CD14-positive monocyte (primary cell): ENCODE data around the gene TMPRSS2. TPM values are rescaled to one million over a fixed set of nuclear protein-coding genes. Genes with fewer than 3 reads are reported as not detected.
A peak's percentile ranks its signal among the peaks of the same experiment; 100 is the strongest.

Source experiments
- DNase-seq, 3 donors: peaks; one replicate each; pipeline ENCODE4 v3.0.0-alpha.2; 2011 to 2022
- H2AFZ ChIP-seq: 2 replicates; pipeline ENCODE4 v1.6.0; 2012; ENCODE audit warnings: mild to moderate bottlenecking, low read depth, low read length, inconsistent platforms; ENCODE audit not compliant: insufficient read depth, poor library complexity, severe bottlenecking
- H3K27ac ChIP-seq, 2 donors: 1 replicate in 1 of 2; 2 replicates in 1 of 2; pipeline ENCODE4 v1.5.1; 2012 to 2013; ENCODE audit warnings: low read length in 2 of 2, control low read depth in 1 of 2, inconsistent platforms in 1 of 2, low read depth in 1 of 2, mild to moderate bottlenecking in 1 of 2
- H3K27me3 ChIP-seq, 2 donors: one replicate each; pipeline versions ENCODE4 v1.6.0 to v1.6.1; 2011 to 2013; ENCODE audit warnings: low read length in 2 of 2; ENCODE audit not compliant: control insufficient read depth in 2 of 2, insufficient read depth in 2 of 2
- H3K36me3 ChIP-seq, 2 donors: replicated peaks in 1 of 2; 1 replicate in 1 of 2; 2 replicates in 1 of 2; pipeline versions ENCODE4 v1.5.1 to v1.6.1; 2012 to 2013; ENCODE audit warnings: low read length in 2 of 2, control low read depth in 1 of 2, inconsistent platforms in 1 of 2, mild to moderate bottlenecking in 1 of 2; ENCODE audit not compliant: insufficient read depth in 2 of 2, control insufficient read depth in 1 of 2
- H3K4me1 ChIP-seq, 2 donors: 1 replicate in 1 of 2; 2 replicates in 1 of 2; pipeline versions ENCODE4 v1.5.1 to v1.6.1; 2012 to 2013; ENCODE audit warnings: low read length in 2 of 2, control low read depth in 1 of 2, inconsistent platforms in 1 of 2, mild to moderate bottlenecking in 1 of 2, moderate library complexity in 1 of 2; ENCODE audit not compliant: insufficient read depth in 2 of 2, control insufficient read depth in 1 of 2
- H3K4me2 ChIP-seq: replicated peaks from 2 replicates; pipeline ENCODE3; 2012; ENCODE audit warnings: low read length, moderate library complexity, mild to moderate bottlenecking; ENCODE audit not compliant: poor library complexity, severe bottlenecking; ENCODE audit errors: extremely low read depth
- H3K4me3 ChIP-seq, 3 experiments: fragments of 200-600 bp in 1 of 3; sonication (generic) in 1 of 3; replicated peaks in 1 of 3; 1 replicate in 2 of 3; 2 replicates in 1 of 3; pipeline ENCODE4 v1.5.1; 2011 to 2013; ENCODE audit warnings: low read length in 3 of 3, mild to moderate bottlenecking in 3 of 3, control low read depth in 2 of 3, low read depth in 2 of 3, inconsistent platforms in 1 of 3, moderate library complexity in 1 of 3
- H3K79me2 ChIP-seq: 2 replicates; pipeline ENCODE4 v1.6.0; 2012; ENCODE audit warnings: mild to moderate bottlenecking, control low read depth, inconsistent platforms, low read length, moderate library complexity; ENCODE audit not compliant: insufficient read depth
- H3K9ac ChIP-seq: 2 replicates; pipeline ENCODE4 v1.6.0; 2017; ENCODE audit warnings: low read length, mild to moderate bottlenecking; ENCODE audit not compliant: insufficient read depth, poor library complexity, severe bottlenecking
- H3K9me3 ChIP-seq, 2 donors: replicated peaks in 1 of 2; 1 replicate in 1 of 2; 2 replicates in 1 of 2; pipeline versions ENCODE4 v1.5.1 to v1.6.1; 2012 to 2013; ENCODE audit warnings: low read length in 2 of 2, control low read depth in 1 of 2; ENCODE audit not compliant: control insufficient read depth in 1 of 2, insufficient read depth in 1 of 2
- H4K20me1 ChIP-seq: 2 replicates; pipeline ENCODE4 v1.6.0; 2012; ENCODE audit warnings: mild to moderate bottlenecking, low read length, control low read depth, moderate library complexity; ENCODE audit not compliant: insufficient read depth
- H3K27ac Mint-ChIP-seq, 7 donors: one replicate each; pipeline ENCODE4 v1.8.0; 2020; ENCODE audit warnings: mild to moderate bottlenecking in 7 of 7, mixed read lengths in 7 of 7, moderate library complexity in 6 of 7, inconsistent platforms in 2 of 7
- H3K27me3 Mint-ChIP-seq, 3 donors: one replicate each; pipeline ENCODE4 v1.8.0; 2021 to 2022; ENCODE audit warnings: low read depth in 3 of 3, mild to moderate bottlenecking in 3 of 3, mixed read lengths in 3 of 3, moderate library complexity in 3 of 3, inconsistent platforms in 1 of 3
- H3K36me3 Mint-ChIP-seq, 2 donors: one replicate each; pipeline ENCODE4 v1.8.0; 2020; ENCODE audit warnings: mixed read lengths in 2 of 2, inconsistent platforms in 1 of 2, mild to moderate bottlenecking in 1 of 2
- H3K4me1 Mint-ChIP-seq: one replicate; pipeline ENCODE4 v1.8.0; 2020; ENCODE audit warnings: mild to moderate bottlenecking, mixed read lengths
- H3K4me3 Mint-ChIP-seq, 2 donors: one replicate each; pipeline ENCODE4 v1.8.0; 2020; ENCODE audit warnings: mild to moderate bottlenecking in 2 of 2, mixed read lengths in 2 of 2, moderate library complexity in 1 of 2
- H3K9me3 Mint-ChIP-seq, 7 donors: one replicate each; pipeline ENCODE4 v1.8.0; 2020 to 2022; ENCODE audit warnings: mixed read lengths in 7 of 7, mild to moderate bottlenecking in 6 of 7, moderate library complexity in 6 of 7, inconsistent platforms in 2 of 7
- WGBS: methylation state at CpG from one replicate; pipeline ENCODE4 v1.1.5; 2013; ENCODE audit warnings: missing lambda C conversion rate; ENCODE audit not compliant: insufficient coverage; 5-methylcytosine and 5-hydroxymethylcytosine counted together
- intact Hi-C, 2 donors: fragments of 100-400 bp; cut with micrococcal nuclease; formaldehyde crosslinking; loops; one replicate each; pipeline versions ENCODE4 v1.15.0 to v1.15.1; 2023
- polyA plus RNA-seq, 3 donors: library from polyadenylated mRNA; depleted of rRNA in 1 of 3; unstranded in 2 of 3; stranded (reverse) in 1 of 3; fragments of 300-500 nt in 2 of 3; fragments of >200 nt in 1 of 3; fragmentation: Illumina TruSeq in 2 of 3; gene quantifications; 1 replicate in 2 of 3; 2 replicates in 1 of 3; pipeline ENCODE4 v1.2.3, GENCODE V29; 2012 to 2021
- TF ChIP-seq, protein P1 (sequence below): fragments of 200-600 bp; IDR thresholded peaks from one replicate; pipeline ENCODE4 v1.8.0; 2022; ENCODE audit warnings: antibody characterized with exemption, mild to moderate bottlenecking

Gene TMPRSS2
- polyA plus RNA-seq, 3 donors: not detected

DNA sequence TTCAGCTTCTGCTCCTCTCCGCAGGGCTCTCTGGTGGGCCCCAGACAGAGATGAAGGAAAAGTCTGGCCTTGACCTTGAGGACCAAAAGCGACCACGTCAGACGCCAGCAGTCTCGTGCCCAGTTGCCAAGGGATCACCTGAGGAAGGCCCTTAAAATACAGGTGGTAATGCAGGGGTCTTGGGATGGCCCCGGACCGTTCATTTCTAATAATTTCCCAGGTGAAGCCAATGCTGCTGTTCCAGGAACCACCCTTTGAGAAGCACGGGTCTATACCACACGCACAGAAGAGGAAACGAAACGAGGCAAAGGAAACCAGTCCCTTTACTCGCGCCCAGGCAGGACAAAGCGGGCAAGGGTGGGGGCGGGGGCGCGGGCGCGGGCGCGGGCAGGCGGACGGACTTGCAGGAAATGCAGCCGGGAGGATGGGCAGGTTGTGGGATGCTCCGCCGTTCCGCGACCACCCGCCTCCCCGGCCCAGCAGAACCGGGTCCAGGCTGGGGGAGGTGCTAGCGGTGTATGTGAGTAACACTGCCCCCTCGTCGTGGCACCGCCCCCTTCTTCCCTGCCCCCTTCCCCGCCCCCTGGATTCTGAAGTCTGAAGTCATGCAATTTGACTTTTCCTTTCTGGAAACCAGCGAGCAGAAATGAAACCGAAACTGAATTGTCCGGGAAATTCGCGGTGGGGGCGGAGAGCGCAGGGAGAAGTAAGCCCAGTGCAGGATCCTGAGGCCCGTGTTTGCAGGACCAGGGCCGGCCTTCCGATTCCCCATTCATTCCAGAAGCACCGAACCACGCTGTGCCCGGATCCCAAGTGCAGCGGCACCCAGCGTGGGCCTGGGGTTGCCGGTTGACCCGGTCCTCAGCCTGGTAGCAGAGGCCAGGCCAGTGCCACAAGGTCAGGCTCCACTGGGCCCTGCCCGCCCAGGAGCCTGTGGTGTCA, 87.8 kb downstream of the TMPRSS2 start:
- peaks cover 0 to 5% (median 1%) of the 10 kb centered on the region in 3 donors for H3K27me3 Mint-ChIP-seq
- Histone ChIP-seq H3K27me3 (no peaks in the 10 kb centered on the region), H3K36me3 (no peaks in the 10 kb centered on the region), H3K9me3 (no peaks in the 10 kb centered on the region), H3K4me3 (peak overlapping the region; percentile 49 to 75 (median 61)), H3K4me1 (peaks cover 43 to 51% of the 10 kb centered on the region in 2 donors), H3K4me2 (peak overlapping the region; percentile 77), H3K27ac (peak overlapping the region; percentile 55 to 86), H4K20me1 (no peaks in the 10 kb centered on the region), H3K79me2 (no peaks in the 10 kb centered on the region), H3K9ac (peak overlapping the region; percentile 58), H2AFZ (peak overlapping the region; percentile 75)
- peak overlapping the region; percentile 79 to 90 for H3K4me3 Mint-ChIP-seq
- H3K36me3 Mint-ChIP-seq: peaks cover 3 to 7% of the 10 kb centered on the region in 2 donors
- H3K4me1 Mint-ChIP-seq: peaks cover 59% of the 10 kb centered on the region
- peaks cover 0 to 6% (median 4%) of the 10 kb centered on the region in 7 donors for H3K9me3 Mint-ChIP-seq
- WGBS: 8% methylated on average over 31 of the region's 54 CpGs
- DNase-seq: peak; percentile 70 to 80 (median 78)
- intact Hi-C loops: loop anchor here in 1 of 2 donors (2.0 kb wide), 1 partner anchor 57 kb away; the partner anchor contains the start of gene MX2
- H3K27ac Mint-ChIP-seq: peak overlapping the region; percentile 82 to 94 (median 90)
- TF ChIP-seq, protein P1, sequence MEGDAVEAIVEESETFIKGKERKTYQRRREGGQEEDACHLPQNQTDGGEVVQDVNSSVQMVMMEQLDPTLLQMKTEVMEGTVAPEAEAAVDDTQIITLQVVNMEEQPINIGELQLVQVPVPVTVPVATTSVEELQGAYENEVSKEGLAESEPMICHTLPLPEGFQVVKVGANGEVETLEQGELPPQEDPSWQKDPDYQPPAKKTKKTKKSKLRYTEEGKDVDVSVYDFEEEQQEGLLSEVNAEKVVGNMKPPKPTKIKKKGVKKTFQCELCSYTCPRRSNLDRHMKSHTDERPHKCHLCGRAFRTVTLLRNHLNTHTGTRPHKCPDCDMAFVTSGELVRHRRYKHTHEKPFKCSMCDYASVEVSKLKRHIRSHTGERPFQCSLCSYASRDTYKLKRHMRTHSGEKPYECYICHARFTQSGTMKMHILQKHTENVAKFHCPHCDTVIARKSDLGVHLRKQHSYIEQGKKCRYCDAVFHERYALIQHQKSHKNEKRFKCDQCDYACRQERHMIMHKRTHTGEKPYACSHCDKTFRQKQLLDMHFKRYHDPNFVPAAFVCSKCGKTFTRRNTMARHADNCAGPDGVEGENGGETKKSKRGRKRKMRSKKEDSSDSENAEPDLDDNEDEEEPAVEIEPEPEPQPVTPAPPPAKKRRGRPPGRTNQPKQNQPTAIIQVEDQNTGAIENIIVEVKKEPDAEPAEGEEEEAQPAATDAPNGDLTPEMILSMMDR: no peak

DNA sequence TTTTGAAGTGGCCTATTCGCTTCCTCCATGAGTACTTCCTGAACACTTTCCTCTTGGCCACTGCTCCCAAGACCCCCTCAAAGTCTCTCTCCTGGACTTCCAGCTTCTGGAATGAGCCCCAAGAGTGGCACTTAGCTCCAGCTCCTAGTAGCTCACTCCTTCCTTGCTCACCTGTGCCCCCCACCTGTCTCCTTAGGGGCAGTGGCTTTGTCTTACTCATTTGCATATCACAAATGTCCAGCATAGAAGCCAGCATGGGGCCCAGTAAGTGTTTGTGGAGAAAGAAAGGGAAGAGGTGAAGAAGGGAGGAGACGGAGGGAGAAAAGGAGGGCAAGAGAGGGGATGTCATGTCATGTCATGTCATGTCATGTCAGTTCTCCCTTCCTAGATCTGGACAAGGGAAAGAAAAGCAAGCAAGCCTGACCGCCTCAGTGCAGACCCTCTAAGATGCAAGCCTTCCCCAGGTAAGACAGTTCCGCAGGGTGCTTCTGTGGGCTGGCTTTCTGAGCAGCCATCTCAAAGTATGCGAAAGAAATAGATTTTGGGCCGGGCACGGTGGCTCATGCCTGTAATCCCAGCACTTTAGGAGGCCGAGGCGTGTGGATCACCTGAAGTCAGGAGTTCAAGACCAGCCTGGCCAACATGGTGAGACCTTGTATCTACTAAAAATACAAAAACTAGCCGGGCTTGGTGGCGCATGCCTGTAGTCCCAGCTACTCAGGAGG, 88.8 kb downstream of the TMPRSS2 start:
- peak overlapping the region; percentile 77 for H3K4me2 ChIP-seq
- Mint-ChIP-seq H3K9me3 (peaks cover 0 to 6% (median 4%) of the 10 kb centered on the region in 7 donors), H3K36me3 (peaks cover 3 to 7% of the 10 kb centered on the region in 2 donors), H3K4me3 (peak overlapping the region in 1 of 2 donors; percentile 42), H3K27ac (peak overlapping the region; percentile 77 to 94 (median 90)), H3K27me3 (peaks cover 0 to 5% (median 1%) of the 10 kb centered on the region in 3 donors), H3K4me1 (peaks cover 53% of the 10 kb centered on the region)
- H2AFZ ChIP-seq: no peak overlapping the region
- peaks cover 37 to 43% of the 10 kb centered on the region in 2 donors for H3K4me1 ChIP-seq
- no peak for DNase-seq
- no peaks in the 10 kb centered on the region for H3K79me2 ChIP-seq
- no peak overlapping the region for H3K9ac ChIP-seq
- peak overlapping the region; percentile 4 to 86 for H3K27ac ChIP-seq
- no peaks in the 10 kb centered on the region for H3K27me3 ChIP-seq
- WGBS: 99% methylated on average over 9 of the region's 11 CpGs
- peak overlapping the region in 1 of 3 experiments; percentile 75 for H3K4me3 ChIP-seq
- intact Hi-C loops: no loop called here
- H3K36me3 ChIP-seq: no peaks in the 10 kb centered on the region
- no peaks in the 10 kb centered on the region for H3K9me3 ChIP-seq
- TF ChIP-seq, protein P1: no peak
- no peaks in the 10 kb centered on the region for H4K20me1 ChIP-seq
